C4-2B (cell line): ENCODE results near the gene CDC14B.

Experiments
- H3K27ac ChIP-seq: fragments of 450-650 bp; 2 replicates; pipeline ENCODE4 v1.5.1; 2017
- CTCF ChIP-seq: fragments of 450-650 bp; conservative IDR thresholded peaks from 2 replicates; pipeline ENCODE4 v1.5.1; 2017; ENCODE audit warnings: mild to moderate bottlenecking
- ZFX ChIP-seq: fragments of 450-650 bp; IDR thresholded peaks from 2 replicates; pipeline ENCODE4 v1.6.1; 2017

The CDC14B gene

GRCh38 chr9:96574455-96574854, 45.2 kb downstream of the CDC14B start:
- H3K27ac ChIP-seq, result no peak overlapping the region
- TF ChIP-seq CTCF (no peak), ZFX (no peak)

GRCh38 chr9:96567203-96567700, 52.4 kb downstream of the CDC14B start:
- peak overlapping the region; percentile 0; the same call in 1 of the 2 replicates for H3K27ac ChIP-seq

GRCh38 chr9:96566498-96567202, 53.0 kb downstream of the CDC14B start:
- no peak for TF ChIP-seq ZFX
- TF ChIP-seq CTCF, result peak; percentile 34
- peak overlapping the region; percentile 0; the same call in 1 of the 2 replicates for H3K27ac ChIP-seq

More at GRCh38 chr9:96567203-96567700, 52.4 kb downstream of the CDC14B start:
- TF ChIP-seq CTCF (no peak), ZFX (no peak)

GRCh38 chr9:96565671-96566497, 53.8 kb downstream of the CDC14B start:
- H3K27ac ChIP-seq, result no peak overlapping the region; the same call in 1 of the 2 replicates
- TF ChIP-seq CTCF (no peak), ZFX (no peak)

GRCh38 chr9:96564217-96564616, 55.4 kb downstream of the CDC14B start:
- TF ChIP-seq CTCF (no peak), ZFX (no peak)
- no peak overlapping the region for H3K27ac ChIP-seq

- TF ChIP-seq ZFX (no peak), CTCF (no peak)
- no peak overlapping the region for H3K27ac ChIP-seq
These were observed 60.2 kb downstream of the CDC14B start for GRCh38 chr9:96559339-96559943.

- H3K27ac ChIP-seq, result no peak overlapping the region
- TF ChIP-seq CTCF (no peak), ZFX (no peak)
These were observed 61.7 kb downstream of the CDC14B start for GRCh38 chr9:96557921-96558320.
